HG03342 (cell line): Measurements from ENCODE around the gene CDK13.
A peak's percentile ranks its signal among the peaks of the same experiment; 100 is the strongest.

Experiments used
- ATAC-seq: cut with Tn5 transposase; IDR thresholded peaks from one replicate; pipeline ENCODE4 v1.9.1; 2021; ENCODE audit warnings: mild to moderate bottlenecking, moderate library complexity; ENCODE audit not compliant: unreplicated experiment

Gene CDK13

GRCh38 chr7:39948956-39949928 lies 814 bp upstream of the CDK13 start:
- peak; percentile 70 for ATAC-seq

GRCh38 chr7:39950473-39951225 lies 593 bp downstream of the CDK13 start:
- no peak for ATAC-seq

GRCh38 chr7:39951226-39952194 lies 1.5 kb downstream of the CDK13 start:
- peak; percentile 33 for ATAC-seq

GRCh38 chr7:39952374-39952773 lies 2.3 kb downstream of the CDK13 start:
- ATAC-seq, result no peak

GRCh38 chr7:39952803-39953202 lies 2.7 kb downstream of the CDK13 start:
- no peak for ATAC-seq

GRCh38 chr7:39954694-39955093 lies 4.6 kb downstream of the CDK13 start:
- ATAC-seq, result no peak

GRCh38 chr7:39958038-39958437 lies 8.0 kb downstream of the CDK13 start:
- ATAC-seq, result no peak

- no peak for ATAC-seq
Observed at GRCh38 chr7:39967406-39968161, 17.5 kb downstream of the CDK13 start.

- no peak for ATAC-seq
Observed at GRCh38 chr7:39969431-39969830, 19.4 kb downstream of the CDK13 start.

GRCh38 chr7:39971924-39972323 lies 21.9 kb downstream of the CDK13 start:
- no peak for ATAC-seq

- no peak for ATAC-seq
Observed at GRCh38 chr7:39973801-39974200, 23.7 kb downstream of the CDK13 start.

- no peak for ATAC-seq
Observed at GRCh38 chr7:39978230-39978934, 28.3 kb downstream of the CDK13 start.

- no peak for ATAC-seq
Observed at GRCh38 chr7:39979406-39980073, 29.5 kb downstream of the CDK13 start.

GRCh38 chr7:39985398-39985918 lies 35.4 kb downstream of the CDK13 start:
- no peak for ATAC-seq

- no peak for ATAC-seq
Observed at GRCh38 chr7:39987641-39988347, 37.7 kb downstream of the CDK13 start.

GRCh38 chr7:40000734-40001315 lies 50.8 kb downstream of the CDK13 start:
- no peak for ATAC-seq

GRCh38 chr7:40001649-40002048 lies 51.6 kb downstream of the CDK13 start:
- no peak for ATAC-seq

- ATAC-seq, result no peak
Observed at GRCh38 chr7:40003597-40003996, 53.5 kb downstream of the CDK13 start.
